T-cell (primary cell): ENCODE data around the gene HPN. TPM values are rescaled to one million over a fixed set of nuclear protein-coding genes. Genes with fewer than 3 reads are reported as not detected.
A peak's percentile ranks its signal among the peaks of the same experiment; 100 is the strongest.

ENCODE experiments used
- ATAC-seq, 4 experiments: fragments of 200-7000 bp in 3 of 4; fragments of 150-1000 bp in 1 of 4; cut with Tn5 transposase; replicated peaks in 1 of 4; 1 replicate in 3 of 4; 2 replicates in 1 of 4; pipeline ENCODE4 v1.10.0; 2021; ENCODE audit warnings: moderate library complexity in 3 of 4, mild to moderate bottlenecking in 2 of 4, moderate number of reproducible peaks in 1 of 4
- CTCF ChIA-PET, 2 donors: fragments of 300-600 bp; sonication (Branson Sonifier 250); formaldehyde crosslinking; loops; one replicate each; lab custom pipeline; 2022; ENCODE audit warnings: antibody characterized with exemption in 2 of 2; lab: Charles Lee
- POLR2A ChIA-PET, 2 donors: fragments of 300-600 bp; sonication (Branson Sonifier 250); formaldehyde crosslinking; loops; one replicate each; lab custom pipeline; 2022; ENCODE audit warnings: antibody characterized with exemption in 2 of 2; lab: Charles Lee
- DNase-seq, 35 experiments: peaks; one replicate each; pipeline versions ENCODE4 v3.0.0 to v3.0.0-alpha.2; 2013 to 2023
- H3K27ac ChIP-seq: one replicate; pipeline ENCODE4 v1.5.1; 2013; ENCODE audit warnings: low read length
- H3K27me3 ChIP-seq, 2 experiments: replicated peaks in 1 of 2; 1 replicate in 1 of 2; 2 replicates in 1 of 2; pipeline versions ENCODE4 v1.6.1 to v1.7.0; 2013; ENCODE audit warnings: low read length in 1 of 2, mixed read lengths in 1 of 2; ENCODE audit not compliant: control insufficient read depth in 2 of 2, insufficient read depth in 2 of 2; ENCODE audit errors: extremely low read depth in 1 of 2
- H3K36me3 ChIP-seq, 2 donors: 1 replicate in 1 of 2; 2 replicates in 1 of 2; pipeline versions ENCODE4 v1.6.1 to v1.7.0; 2013; ENCODE audit warnings: low read length in 1 of 2; ENCODE audit not compliant: control insufficient read depth in 2 of 2, insufficient read depth in 1 of 2; ENCODE audit errors: extremely low read depth in 1 of 2
- H3K4me1 ChIP-seq, 2 experiments: 1 replicate in 1 of 2; 2 replicates in 1 of 2; pipeline versions ENCODE4 v1.6.1 to v1.7.0; 2013; ENCODE audit warnings: low read length in 2 of 2, mixed read lengths in 1 of 2; ENCODE audit not compliant: insufficient read depth in 2 of 2, control insufficient read depth in 1 of 2; ENCODE audit errors: extremely low read depth in 1 of 2
- H3K4me3 ChIP-seq, 2 donors: 1 replicate in 1 of 2; 2 replicates in 1 of 2; pipeline versions ENCODE4 v1.5.1 to v1.7.0; 2013; ENCODE audit warnings: mild to moderate bottlenecking in 2 of 2, low read length in 1 of 2, moderate library complexity in 1 of 2; ENCODE audit not compliant: control insufficient read depth in 1 of 2; ENCODE audit errors: extremely low read depth in 1 of 2
- H3K9me3 ChIP-seq: 2 replicates; pipeline ENCODE4 v1.7.0; 2013
- H3K27ac Mint-ChIP-seq, 2 donors: one replicate each; pipeline ENCODE4 v1.8.0; 2020 to 2021; ENCODE audit warnings: mild to moderate bottlenecking in 2 of 2, mixed read lengths in 2 of 2
- H3K27me3 Mint-ChIP-seq, 2 donors: one replicate each; pipeline ENCODE4 v1.8.0; 2021 to 2022; ENCODE audit warnings: mixed read lengths in 2 of 2
- H3K36me3 Mint-ChIP-seq: one replicate; pipeline ENCODE4 v1.8.0; 2021; ENCODE audit warnings: mixed read lengths
- H3K4me1 Mint-ChIP-seq, 3 donors: one replicate each; pipeline ENCODE4 v1.8.0; 2020 to 2022; ENCODE audit warnings: mixed read lengths in 3 of 3, mild to moderate bottlenecking in 1 of 3
- H3K4me3 Mint-ChIP-seq, 3 donors: one replicate each; pipeline ENCODE4 v1.8.0; 2020 to 2022; ENCODE audit warnings: mild to moderate bottlenecking in 3 of 3, mixed read lengths in 3 of 3, moderate library complexity in 3 of 3
- H3K9me3 Mint-ChIP-seq, 3 donors: one replicate each; pipeline ENCODE4 v1.8.0; 2020 to 2022; ENCODE audit warnings: mixed read lengths in 3 of 3
- WGBS: methylation state at CpG from one replicate; pipeline ENCODE4 v1.1.5; 2013; ENCODE audit warnings: missing lambda C conversion rate; ENCODE audit not compliant: insufficient coverage; 5-methylcytosine and 5-hydroxymethylcytosine counted together
- total RNA-seq, 35 experiments: library from RNA in 6 of 35; stranded (reverse) in 6 of 35; fragments of 120-200 nt in 1 of 35; gene quantifications; one replicate each; pipeline versions ENCODE4 v1.2.1 to v1.2.4 and lab custom pipeline; 2013 to 2026

The HPN gene
- total RNA-seq, 5 donors from 2014 or later (not counting 1 experiment from before 2014, with no cell fraction given), result 0.41 to 0.51 (median 0.46) TPM; not detected in 2

- Histone ChIP-seq H3K27ac (no peak overlapping the region), H3K36me3 (peaks cover 27 to 86% of the 10 kb centered on the region in 2 donors), H3K4me3 (no peak overlapping the region), H3K4me1 (no peaks in the 10 kb centered on the region), H3K9me3 (no peaks in the 10 kb centered on the region), H3K27me3 (no peaks in the 10 kb centered on the region)
- peaks cover 43% of the 10 kb centered on the region for H3K36me3 Mint-ChIP-seq
- no peaks in the 10 kb centered on the region for H3K9me3 Mint-ChIP-seq
- ChIA-PET CTCF (no interaction called here), POLR2A (no interaction called here)
- ATAC-seq, result no peak
- no peaks in the 10 kb centered on the region for H3K27me3 Mint-ChIP-seq
- DNase-seq, result no peak
- 94% methylated on average over 19 of the region's 19 CpGs for WGBS
- no peak overlapping the region for H3K27ac Mint-ChIP-seq
- peaks cover 4 to 16% (median 10%) of the 10 kb centered on the region in 3 donors for H3K4me1 Mint-ChIP-seq
- H3K4me3 Mint-ChIP-seq, result no peak overlapping the region
These were observed 18.1 kb upstream of the HPN start for GRCh38 chr19:35023428-35023827.

- Mint-ChIP-seq H3K9me3 (no peaks in the 10 kb centered on the region), H3K27me3 (no peaks in the 10 kb centered on the region), H3K27ac (no peak overlapping the region), H3K4me3 (no peak overlapping the region), H3K36me3 (peaks cover 38% of the 10 kb centered on the region), H3K4me1 (peaks cover 3 to 12% (median 11%) of the 10 kb centered on the region in 3 donors)
- Histone ChIP-seq H3K27ac (no peak overlapping the region), H3K9me3 (no peaks in the 10 kb centered on the region), H3K4me1 (no peaks in the 10 kb centered on the region), H3K27me3 (no peaks in the 10 kb centered on the region), H3K4me3 (no peak overlapping the region), H3K36me3 (peaks cover 25 to 79% of the 10 kb centered on the region in 2 donors)
- ATAC-seq, result no peak
- no peak for DNase-seq
- 100% methylated on average over 5 of the region's 6 CpGs for WGBS
- POLR2A ChIA-PET, result no interaction called here
- CTCF ChIA-PET, result no interaction called here
These were observed 17.4 kb upstream of the HPN start for GRCh38 chr19:35024095-35024494.

- POLR2A ChIA-PET, result no interaction called here
- peaks cover 27% of the 10 kb centered on the region for H3K36me3 Mint-ChIP-seq
These were observed 15.6 kb upstream of the HPN start for GRCh38 chr19:35025969-35026368.

GRCh38 chr19:35026418-35026817 lies 15.1 kb upstream of the HPN start:
- DNase-seq (no peak), ATAC-seq (no peak)
- Histone ChIP-seq H3K9me3 (no peaks in the 10 kb centered on the region), H3K36me3 (peaks cover 18 to 56% of the 10 kb centered on the region in 2 donors), H3K4me1 (peaks cover 2 to 12% of the 10 kb centered on the region in 2 experiments), H3K27me3 (peaks cover 3 to 13% of the 10 kb centered on the region in 2 experiments), H3K4me3 (no peak overlapping the region), H3K27ac (no peak overlapping the region)
- Mint-ChIP-seq H3K27ac (no peak overlapping the region), H3K9me3 (no peaks in the 10 kb centered on the region), H3K36me3 (peaks cover 23% of the 10 kb centered on the region), H3K4me3 (no peak overlapping the region), H3K4me1 (peaks cover 6 to 10% (median 9%) of the 10 kb centered on the region in 3 donors), H3K27me3 (peaks cover 4% of the 10 kb centered on the region in 2 donors)
- ChIA-PET POLR2A (no interaction called here), CTCF (interaction anchor here in 1 of 2 donors (0.8 kb wide), 1 partner anchor 12 kb away, joined by 3 read pairs; no protein-coding TSS in a partner anchor)
- 79% methylated on average over 6 of the region's 6 CpGs for WGBS

More at GRCh38 chr19:35025969-35026368, 15.6 kb upstream of the HPN start:
- ATAC-seq, result no peak
- Mint-ChIP-seq H3K4me1 (peaks cover 4 to 6% (median 5%) of the 10 kb centered on the region in 3 donors), H3K27ac (no peak overlapping the region), H3K27me3 (no peaks in the 10 kb centered on the region), H3K9me3 (no peaks in the 10 kb centered on the region), H3K4me3 (no peak overlapping the region)
- CTCF ChIA-PET, result no interaction called here
- Histone ChIP-seq H3K27ac (no peak overlapping the region), H3K27me3 (peaks cover 0 to 8% of the 10 kb centered on the region in 2 experiments), H3K4me3 (no peak overlapping the region), H3K36me3 (peaks cover 23 to 60% of the 10 kb centered on the region in 2 donors), H3K4me1 (peaks cover 0 to 8% of the 10 kb centered on the region in 2 experiments), H3K9me3 (no peaks in the 10 kb centered on the region)
- DNase-seq, result no peak
- 96% methylated on average over 20 of the region's 21 CpGs for WGBS

- Histone ChIP-seq H3K9me3 (no peaks in the 10 kb centered on the region), H3K4me1 (peaks cover 2 to 15% of the 10 kb centered on the region in 2 experiments), H3K36me3 (peaks cover 13 to 50% of the 10 kb centered on the region in 2 donors), H3K27me3 (peaks cover 5 to 18% of the 10 kb centered on the region in 2 experiments), H3K27ac (no peak overlapping the region), H3K4me3 (no peak overlapping the region)
- ChIA-PET CTCF (interaction anchor here (0.8 to 1.2 kb wide), 3 partner anchors 13 to 39 kb away, joined by 3 read pairs; no protein-coding TSS in a partner anchor), POLR2A (no interaction called here)
- Mint-ChIP-seq H3K27me3 (peaks cover 8% of the 10 kb centered on the region in 2 donors), H3K4me1 (peaks cover 9 to 12% (median 11%) of the 10 kb centered on the region in 3 donors), H3K27ac (peak overlapping the region in 1 of 2 donors; percentile 13), H3K36me3 (peaks cover 21% of the 10 kb centered on the region), H3K9me3 (no peaks in the 10 kb centered on the region), H3K4me3 (no peak overlapping the region)
- ATAC-seq, result no peak
- no peak for DNase-seq
- WGBS, result 100% methylated on average over 3 of the region's 8 CpGs
These were observed 14.5 kb upstream of the HPN start for GRCh38 chr19:35027009-35027408.

GRCh38 chr19:35027851-35028599 lies 13.5 kb upstream of the HPN start:
- peaks cover 7 to 28% of the 10 kb centered on the region in 2 experiments for H3K27me3 ChIP-seq
- H3K4me3 Mint-ChIP-seq, result peak overlapping the region in 1 of 3 donors; percentile 61
- DNase-seq (no peak), ATAC-seq (no peak)
- peaks cover 13 to 15% of the 10 kb centered on the region in 2 donors for H3K27me3 Mint-ChIP-seq
- no peaks in the 10 kb centered on the region for H3K9me3 Mint-ChIP-seq
- peaks cover 9 to 12% (median 11%) of the 10 kb centered on the region in 3 donors for H3K4me1 Mint-ChIP-seq
- H3K4me1 ChIP-seq, result peaks cover 2 to 15% of the 10 kb centered on the region in 2 experiments
- POLR2A ChIA-PET, result no interaction called here
- H3K27ac ChIP-seq, result no peak overlapping the region
- CTCF ChIA-PET, result interaction anchor here (0.6 to 1.2 kb wide), 3 partner anchors 35 to 566 kb away, joined by 3 to 4 read pairs (median 3); no protein-coding TSS in a partner anchor
- H3K36me3 Mint-ChIP-seq, result peaks cover 16% of the 10 kb centered on the region
- H3K9me3 ChIP-seq, result no peaks in the 10 kb centered on the region
- 84% methylated on average over 4 of the region's 7 CpGs for WGBS
- H3K36me3 ChIP-seq, result peaks cover 9 to 40% of the 10 kb centered on the region in 2 donors
- no peak overlapping the region for H3K4me3 ChIP-seq
- H3K27ac Mint-ChIP-seq, result peak overlapping the region in 1 of 2 donors; percentile 48
